Neural cell (in vitro differentiated cells): Measurements from ENCODE around the gene DENND1A. TPM values are rescaled to one million over a fixed set of nuclear protein-coding genes. Genes with fewer than 3 reads are reported as not detected.

Experiments used
- H2AFZ ChIP-seq: fragments of 200-600, 300-800 bp; sonication (generic), shearing (Covaris generic); 2 replicates; pipeline ENCODE4 v1.6.0; 2014; ENCODE audit warnings: low read depth, mild to moderate bottlenecking, antibody characterized with exemption, low read length, moderate library complexity
- H3F3A ChIP-seq: fragments of 200-600 bp; shearing (Covaris generic); 2 replicates; pipeline ENCODE4 v1.6.1; 2016; ENCODE audit warnings: mild to moderate bottlenecking, moderate library complexity, mixed read lengths, antibody characterized with exemption, low read length; ENCODE audit not compliant: insufficient read depth, poor library complexity, severe bottlenecking
- H3K27ac ChIP-seq: fragments of 200-600, 300-800 bp; sonication (generic), shearing (Covaris generic); 2 replicates; pipeline ENCODE4 v1.5.1; 2014; ENCODE audit warnings: mild to moderate bottlenecking, low read length, moderate library complexity
- H3K27me3 ChIP-seq: fragments of 300-800, 200-600 bp; sonication (generic), shearing (Covaris generic); 2 replicates; pipeline ENCODE4 v1.6.0; 2014; ENCODE audit warnings: mild to moderate bottlenecking, low read depth, low read length, moderate library complexity; ENCODE audit not compliant: insufficient read depth
- H3K36me3 ChIP-seq: fragments of 300-800, 200-600 bp; sonication (generic), shearing (Covaris generic); 2 replicates; pipeline ENCODE4 v1.5.1; 2014; ENCODE audit warnings: mild to moderate bottlenecking, antibody characterized with exemption, low read length, moderate library complexity; ENCODE audit not compliant: insufficient read depth
- H3K4me2 ChIP-seq: fragments of 300-800, 200-600 bp; sonication (generic), shearing (Covaris generic); 2 replicates; pipeline ENCODE4 v1.6.0; 2014; ENCODE audit warnings: mild to moderate bottlenecking, low read length
- H3K4me3 ChIP-seq: fragments of 300-800, 200-600 bp; sonication (generic), shearing (Covaris generic); 2 replicates; pipeline ENCODE4 v1.5.1; 2014; ENCODE audit warnings: mild to moderate bottlenecking, low read length, moderate library complexity
- H3K79me2 ChIP-seq: fragments of 200-600 bp; shearing (Covaris generic); replicated peaks from 2 replicates; pipeline ENCODE4 v1.6.0; 2014; ENCODE audit warnings: mild to moderate bottlenecking, low read length, moderate library complexity; ENCODE audit not compliant: insufficient read depth
- H3K9ac ChIP-seq: fragments of 300-800, 200-600 bp; sonication (generic), shearing (Covaris generic); 2 replicates; pipeline ENCODE4 v1.6.1; 2016; ENCODE audit warnings: mild to moderate bottlenecking, low read length, mixed read lengths
- H3K9me2 ChIP-seq: fragments of 200-600 bp; shearing (Covaris generic); 2 replicates; pipeline ENCODE4 v1.6.1; 2016; ENCODE audit warnings: mild to moderate bottlenecking, low read length, mixed read lengths; ENCODE audit not compliant: insufficient read depth
- H3K9me3 ChIP-seq: fragments of 200-600, 300-800 bp; sonication (generic), shearing (Covaris generic); 2 replicates; pipeline ENCODE4 v1.6.1; 2016; ENCODE audit warnings: mild to moderate bottlenecking, mixed run types, low read length, moderate library complexity, mixed read lengths
- H4K20me1 ChIP-seq: fragments of 200-600 bp; shearing (Covaris generic); 2 replicates; pipeline ENCODE4 v1.6.1; 2016; ENCODE audit warnings: mild to moderate bottlenecking, mixed run types; ENCODE audit not compliant: insufficient read depth
- CTCF ChIP-seq: fragments of 450-650 bp; IDR thresholded peaks from 2 replicates; pipeline ENCODE4 v1.5.1; 2014; ENCODE audit warnings: antibody characterized with exemption, mild to moderate bottlenecking, moderate library complexity; ENCODE audit not compliant: poor library complexity, severe bottlenecking
- EP300 ChIP-seq: fragments of 450-650 bp; conservative IDR thresholded peaks from 2 replicates; pipeline ENCODE4 v1.6.1; 2014; ENCODE audit warnings: antibody characterized with exemption, mild to moderate bottlenecking, moderate library complexity; ENCODE audit not compliant: poor library complexity, severe bottlenecking
- EZH2 ChIP-seq: fragments of 200-600, 300-800 bp; shearing (Covaris generic), sonication (generic); IDR thresholded peaks from 2 replicates; pipeline ENCODE4 v1.6.1; 2014; ENCODE audit warnings: antibody characterized with exemption, low read length, borderline replicate concordance, mild to moderate bottlenecking; ENCODE audit not compliant: insufficient read depth, poor library complexity, severe bottlenecking
- MXI1 ChIP-seq: fragments of 450-650 bp; conservative IDR thresholded peaks from 2 replicates; pipeline ENCODE4 v1.6.1; 2014; ENCODE audit warnings: antibody characterized with exemption, mild to moderate bottlenecking; ENCODE audit not compliant: poor library complexity, severe bottlenecking
- POLR2AphosphoS5 ChIP-seq: IDR thresholded peaks from 2 replicates; pipeline ENCODE4 v1.6.1; 2012
- RAD21 ChIP-seq: fragments of 450-650 bp; conservative IDR thresholded peaks from 2 replicates; pipeline ENCODE4 v1.6.1; 2014; ENCODE audit warnings: antibody characterized with exemption, mild to moderate bottlenecking, moderate library complexity
- SMC3 ChIP-seq: fragments of 450-650 bp; conservative IDR thresholded peaks from 2 replicates; pipeline ENCODE4 v1.6.1; 2014; ENCODE audit warnings: antibody characterized with exemption, mild to moderate bottlenecking, moderate library complexity; ENCODE audit not compliant: poor library complexity
- TAF1 ChIP-seq: IDR thresholded peaks from 2 replicates; pipeline ENCODE4 v1.6.1; 2012; ENCODE audit warnings: low read depth
- polyA plus RNA-seq: library from polyadenylated mRNA; depleted of rRNA; stranded (reverse); fragments of >200 nt; gene quantifications from 2 replicates; pipeline ENCODE4 v1.2.3, GENCODE V29; 2014
- TF ChIP-seq, protein P1 (sequence below): IDR thresholded peaks from 2 replicates; pipeline ENCODE4 v1.6.1; 2012; ENCODE audit warnings: borderline replicate concordance

DENND1A gene
- polyA plus RNA-seq, 1 donor from 2014 or later, result 2.3 TPM

GRCh38 chr9:123611226-123611625 is 318.7 kb downstream of the DENND1A start:
- Histone ChIP-seq H3K27ac (no peak overlapping the region), H3K9ac (no peak overlapping the region), H2AFZ (no peak overlapping the region), H3K4me2 (no peak overlapping the region), H3K36me3 (no peaks in the 10 kb centered on the region), H3K79me2 (no peaks in the 10 kb centered on the region), H3F3A (no peaks in the 10 kb centered on the region), H3K9me3 (no peaks in the 10 kb centered on the region), H3K27me3 (no peaks in the 10 kb centered on the region), H3K9me2 (no peaks in the 10 kb centered on the region), H4K20me1 (no peaks in the 10 kb centered on the region), H3K4me3 (no peak overlapping the region)
- TF ChIP-seq CTCF (no peak), RAD21 (no peak)
- TF ChIP-seq, protein P1, sequence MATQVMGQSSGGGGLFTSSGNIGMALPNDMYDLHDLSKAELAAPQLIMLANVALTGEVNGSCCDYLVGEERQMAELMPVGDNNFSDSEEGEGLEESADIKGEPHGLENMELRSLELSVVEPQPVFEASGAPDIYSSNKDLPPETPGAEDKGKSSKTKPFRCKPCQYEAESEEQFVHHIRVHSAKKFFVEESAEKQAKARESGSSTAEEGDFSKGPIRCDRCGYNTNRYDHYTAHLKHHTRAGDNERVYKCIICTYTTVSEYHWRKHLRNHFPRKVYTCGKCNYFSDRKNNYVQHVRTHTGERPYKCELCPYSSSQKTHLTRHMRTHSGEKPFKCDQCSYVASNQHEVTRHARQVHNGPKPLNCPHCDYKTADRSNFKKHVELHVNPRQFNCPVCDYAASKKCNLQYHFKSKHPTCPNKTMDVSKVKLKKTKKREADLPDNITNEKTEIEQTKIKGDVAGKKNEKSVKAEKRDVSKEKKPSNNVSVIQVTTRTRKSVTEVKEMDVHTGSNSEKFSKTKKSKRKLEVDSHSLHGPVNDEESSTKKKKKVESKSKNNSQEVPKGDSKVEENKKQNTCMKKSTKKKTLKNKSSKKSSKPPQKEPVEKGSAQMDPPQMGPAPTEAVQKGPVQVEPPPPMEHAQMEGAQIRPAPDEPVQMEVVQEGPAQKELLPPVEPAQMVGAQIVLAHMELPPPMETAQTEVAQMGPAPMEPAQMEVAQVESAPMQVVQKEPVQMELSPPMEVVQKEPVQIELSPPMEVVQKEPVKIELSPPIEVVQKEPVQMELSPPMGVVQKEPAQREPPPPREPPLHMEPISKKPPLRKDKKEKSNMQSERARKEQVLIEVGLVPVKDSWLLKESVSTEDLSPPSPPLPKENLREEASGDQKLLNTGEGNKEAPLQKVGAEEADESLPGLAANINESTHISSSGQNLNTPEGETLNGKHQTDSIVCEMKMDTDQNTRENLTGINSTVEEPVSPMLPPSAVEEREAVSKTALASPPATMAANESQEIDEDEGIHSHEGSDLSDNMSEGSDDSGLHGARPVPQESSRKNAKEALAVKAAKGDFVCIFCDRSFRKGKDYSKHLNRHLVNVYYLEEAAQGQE, result no peak

- Histone ChIP-seq H3K4me3 (no peak overlapping the region), H3K9me3 (no peaks in the 10 kb centered on the region), H3K79me2 (no peaks in the 10 kb centered on the region), H3K27ac (no peak overlapping the region), H2AFZ (no peak overlapping the region), H3K4me2 (no peak overlapping the region), H3K36me3 (no peaks in the 10 kb centered on the region), H3K9me2 (no peaks in the 10 kb centered on the region), H3K9ac (no peak overlapping the region), H3K27me3 (no peaks in the 10 kb centered on the region), H4K20me1 (no peaks in the 10 kb centered on the region), H3F3A (no peaks in the 10 kb centered on the region)
- TF ChIP-seq MXI1 (no peak), EP300 (no peak), CTCF (no peak), EZH2 (no peak), TAF1 (no peak), SMC3 (no peak), POLR2AphosphoS5 (no peak), RAD21 (no peak)
- TF ChIP-seq, protein P1, result no peak
Measured at GRCh38 chr9:123609844-123610243, 320.1 kb downstream of the DENND1A start.
